HCT116 (cell line): ENCODE measurements around the gene INPP5F. TPM values are rescaled to one million over a fixed set of nuclear protein-coding genes. Genes with fewer than 3 reads are reported as not detected.

Source experiments
- ATAC-seq: fragments of 200-7000 bp; cut with Tn5 transposase; 2 replicates; pipeline ENCODE4 v1.9.1; 2020; ENCODE audit warnings: mild to moderate bottlenecking, moderate library complexity
- BruUV-seq: library from RNA; stranded (reverse); fragments of 400-500 nt; replicated peaks from 2 replicates; lab custom pipeline; 2021; lab: Mats Ljungman, UMichigan
- CTCF ChIA-PET: fragments of 300-600 bp; sonication (Branson Sonifier 250); formaldehyde crosslinking; loops from one replicate; lab custom pipeline; 2021; ENCODE audit warnings: antibody characterized with exemption; lab: Charles Lee
- POLR2A ChIA-PET: fragments of 300-600, 350-600 bp; sonication (Branson Sonifier 250); formaldehyde crosslinking; loops from one replicate; lab custom pipeline; 2021; ENCODE audit warnings: antibody characterized with exemption; lab: Charles Lee
- RAD21 ChIA-PET, 2 experiments: fragments of 300-600 bp; sonication (Branson Sonifier 250); formaldehyde crosslinking; loops; one replicate each; lab custom pipeline; 2023; ENCODE audit warnings: low total read pairs in 2 of 2; ENCODE audit not compliant: uncharacterized antibody in 2 of 2, unreplicated experiment in 2 of 2, low non-redundant PET in 1 of 2; lab: Charles Lee
- DNase-seq: peaks from one replicate; pipeline ENCODE4 v3.0.0-alpha.2; 2010; ENCODE audit warnings: low read depth, low spot score
- H2AFZ ChIP-seq: fragments of 200-600 bp; shearing (Covaris generic), sonication (generic); 2 replicates; pipeline ENCODE4 v1.6.1; 2017; ENCODE audit warnings: low read depth, mixed run types, mixed read lengths, antibody characterized with exemption, low read length; ENCODE audit not compliant: poor library complexity, severe bottlenecking
- H3K27ac ChIP-seq: 2 replicates; pipeline ENCODE4 v1.5.1; 2012; ENCODE audit warnings: low read depth, low read length
- H3K27me3 ChIP-seq: fragments of 200-600 bp; sonication (generic); 2 replicates; pipeline ENCODE4 v1.6.1; 2016; ENCODE audit warnings: mixed run types, low read length, mixed read lengths; ENCODE audit not compliant: insufficient read depth
- H3K36me3 ChIP-seq, 2 experiments: fragments of 200-500 bp in 1 of 2; fragments of 200-600 bp in 1 of 2; sonication (Bioruptor generic) in 1 of 2; sonication (generic) in 1 of 2; 2 replicates each; pipeline versions ENCODE4 v1.5.1 to v1.6.1; 2014 to 2016; ENCODE audit warnings: low read length in 2 of 2, inconsistent platforms in 1 of 2, mixed read lengths in 1 of 2, mixed run types in 1 of 2; ENCODE audit not compliant: insufficient read depth in 2 of 2, control insufficient read depth in 1 of 2
- H3K4me1 ChIP-seq, 2 experiments: fragments of 200-600 bp in 1 of 2; sonication (generic) in 1 of 2; 2 replicates each; pipeline versions ENCODE4 v1.5.1 to v1.6.1; 2012 to 2017; ENCODE audit warnings: low read length in 2 of 2, inconsistent platforms in 1 of 2, mild to moderate bottlenecking in 1 of 2, mixed read lengths in 1 of 2, mixed run types in 1 of 2, moderate library complexity in 1 of 2; ENCODE audit not compliant: insufficient read depth in 2 of 2, control insufficient read depth in 1 of 2
- H3K4me2 ChIP-seq: fragments of 200-600 bp; sonication (generic); 2 replicates; pipeline ENCODE4 v1.6.1; 2017; ENCODE audit warnings: mixed run types, low read length, mixed read lengths
- H3K4me3 ChIP-seq, 2 experiments: fragments of 200-600 bp in 1 of 2; sonication (generic) in 1 of 2; replicated peaks in 1 of 2; 2 replicates each; pipeline ENCODE4 v1.5.1; 2011 to 2016; ENCODE audit warnings: low read length in 2 of 2, control low read depth in 1 of 2, low read depth in 1 of 2, mild to moderate bottlenecking in 1 of 2, mixed read lengths in 1 of 2, mixed run types in 1 of 2
- H3K79me2 ChIP-seq: fragments of 200-600 bp; sonication (generic); 2 replicates; pipeline ENCODE4 v1.6.1; 2017; ENCODE audit warnings: mild to moderate bottlenecking, mixed run types, low read length, moderate library complexity, mixed read lengths; ENCODE audit not compliant: insufficient read depth
- H3K9ac ChIP-seq: fragments of 200-600 bp; sonication (generic); 2 replicates; pipeline ENCODE4 v1.6.1; 2016; ENCODE audit warnings: low read length, mixed read lengths
- H3K9me2 ChIP-seq: fragments of 200-600 bp; sonication (generic), shearing (Covaris generic); 2 replicates; pipeline ENCODE4 v1.6.1; 2017; ENCODE audit warnings: mixed run types, mild to moderate bottlenecking, moderate library complexity; ENCODE audit not compliant: insufficient read depth
- H3K9me3 ChIP-seq, 2 experiments: fragments of 200-500 bp in 1 of 2; fragments of 200-600 bp in 1 of 2; sonication (Bioruptor generic) in 1 of 2; sonication (generic) in 1 of 2; 2 replicates each; pipeline ENCODE4 v1.6.1; 2014 to 2017; ENCODE audit warnings: low read length in 2 of 2, mixed read lengths in 2 of 2, inconsistent platforms in 1 of 2, low read depth in 1 of 2, mild to moderate bottlenecking in 1 of 2, mixed run types in 1 of 2, moderate library complexity in 1 of 2; ENCODE audit not compliant: control insufficient read depth in 1 of 2, insufficient read depth in 1 of 2
- H4K20me1 ChIP-seq: fragments of 200-600 bp; sonication (generic), shearing (Covaris generic); 2 replicates; pipeline ENCODE4 v1.6.1; 2017; ENCODE audit warnings: mixed run types, mild to moderate bottlenecking, moderate library complexity; ENCODE audit not compliant: insufficient read depth
- ATF3 ChIP-seq: IDR thresholded peaks from 2 replicates; pipeline ENCODE4 v1.6.1; 2012
- CBX3 ChIP-seq: IDR thresholded peaks from 2 replicates; pipeline ENCODE4 v1.6.1; 2012; ENCODE audit warnings: low read depth
- CEBPB ChIP-seq: IDR thresholded peaks from 2 replicates; pipeline ENCODE4 v1.6.1; 2012; ENCODE audit warnings: low read depth
- CTCF ChIP-seq, 3 experiments: fragments of 200-600 bp in 1 of 3; sonication (generic) in 1 of 3; IDR thresholded peaks in 2 of 3; conservative IDR thresholded peaks in 1 of 3; 2 replicates each; pipeline ENCODE4 v1.5.1; 2012 to 2017; ENCODE audit warnings: low read depth in 2 of 3, low read length in 2 of 3, antibody characterized with exemption in 1 of 3, borderline replicate concordance in 1 of 3, control low read depth in 1 of 3, mild to moderate bottlenecking in 1 of 3, mixed read lengths in 1 of 3, mixed run types in 1 of 3, moderate library complexity in 1 of 3; ENCODE audit not compliant: insufficient read depth in 1 of 3
- EGR1 ChIP-seq: IDR thresholded peaks from 2 replicates; pipeline ENCODE4 v1.6.1; 2012; ENCODE audit warnings: low read depth
- ELF1 ChIP-seq: IDR thresholded peaks from 2 replicates; pipeline ENCODE4 v1.6.1; 2012; ENCODE audit warnings: low read depth, borderline replicate concordance
- EZH2 ChIP-seq: fragments of 200-600 bp; sonication (generic); IDR thresholded peaks from 2 replicates; pipeline ENCODE4 v1.6.1; 2017; ENCODE audit warnings: antibody characterized with exemption, mixed run types
- EZH2phosphoT487 ChIP-seq: fragments of 200-600 bp; IDR thresholded peaks from 2 replicates; pipeline ENCODE4 v1.6.1; 2018; ENCODE audit warnings: antibody characterized with exemption, borderline replicate concordance
- JUND ChIP-seq: IDR thresholded peaks from 2 replicates; pipeline ENCODE4 v1.6.1; 2012
- POLR2AphosphoS5 ChIP-seq: IDR thresholded peaks from 2 replicates; pipeline ENCODE4 v1.6.1; 2011; ENCODE audit warnings: mild to moderate bottlenecking, low read depth, low read length, moderate library complexity
- RAD21 ChIP-seq: IDR thresholded peaks from 2 replicates; pipeline ENCODE4 v1.6.1; 2012; ENCODE audit warnings: low read depth, mild to moderate bottlenecking
- SIN3A ChIP-seq: IDR thresholded peaks from 2 replicates; pipeline ENCODE4 v1.6.1; 2012; ENCODE audit warnings: low read depth
- SP1 ChIP-seq: IDR thresholded peaks from 2 replicates; pipeline ENCODE4 v1.6.1; 2012; ENCODE audit warnings: low read depth
- TCF7L2 ChIP-seq: IDR thresholded peaks from 2 replicates; pipeline ENCODE4 v1.7.0; 2011; ENCODE audit warnings: borderline replicate concordance, inconsistent platforms; ENCODE audit not compliant: insufficient read depth, insufficient read length; ENCODE audit errors: extremely low read depth
- ZFX ChIP-seq: fragments of 450-650 bp; IDR thresholded peaks from 2 replicates; pipeline ENCODE4 v1.6.1; 2017
- intact Hi-C: fragments of 100-400 bp; cut with micrococcal nuclease; formaldehyde crosslinking; loops from 2 replicates; pipeline ENCODE4 v1.10.0; 2022
- total RNA-seq: library from RNA; stranded (reverse); gene quantifications from one replicate; pipeline ENCODE4 v1.2.1, GENCODE V29; 2021; ENCODE audit not compliant: unreplicated experiment
- TF ChIP-seq, protein P1 (sequence below): IDR thresholded peaks from 2 replicates; pipeline ENCODE4 v1.6.1; 2012
- TF ChIP-seq, protein P2 (sequence below): IDR thresholded peaks from 2 replicates; pipeline ENCODE4 v1.6.1; 2012; ENCODE audit warnings: low read depth

The INPP5F gene
- total RNA-seq, 1 experiment from 2014 or later, result 21.6 TPM

DNA sequence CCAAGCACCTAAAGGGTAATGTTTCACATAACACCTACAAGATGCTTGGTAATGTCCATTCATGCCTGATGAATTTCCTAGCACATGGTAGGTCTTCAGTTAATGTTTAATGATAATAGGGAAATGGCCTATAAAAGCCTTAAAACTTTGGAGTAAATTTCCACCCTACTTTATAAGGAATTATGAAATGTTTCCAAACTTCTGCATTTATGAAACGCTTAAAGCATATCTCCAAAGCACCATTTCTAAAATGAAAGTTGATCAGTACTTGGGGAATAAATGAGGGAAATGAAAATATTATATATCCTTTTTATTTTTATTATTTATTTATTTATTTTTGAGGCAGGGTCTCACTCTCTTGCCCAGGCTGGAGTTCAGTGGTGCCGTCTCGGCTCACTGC is 51.8 kb downstream of the INPP5F start:
- Histone ChIP-seq H3K27me3 (no peaks in the 10 kb centered on the region), H3K9me2 (no peaks in the 10 kb centered on the region), H3K79me2 (no peaks in the 10 kb centered on the region), H3K4me2 (no peak overlapping the region), H2AFZ (no peak overlapping the region), H3K4me3 (no peak overlapping the region), H3K9ac (no peak overlapping the region), H3K27ac (no peak overlapping the region), H3K4me1 (no peaks in the 10 kb centered on the region), H3K9me3 (no peaks in the 10 kb centered on the region), H3K36me3 (no peaks in the 10 kb centered on the region), H4K20me1 (no peaks in the 10 kb centered on the region)
- ChIA-PET CTCF (no interaction called here), POLR2A (no interaction called here), RAD21 (no interaction called here)
- DNase-seq (no peak), ATAC-seq (no peak)
- no TSS peak for BruUV-seq
- TF ChIP-seq, protein P1, sequence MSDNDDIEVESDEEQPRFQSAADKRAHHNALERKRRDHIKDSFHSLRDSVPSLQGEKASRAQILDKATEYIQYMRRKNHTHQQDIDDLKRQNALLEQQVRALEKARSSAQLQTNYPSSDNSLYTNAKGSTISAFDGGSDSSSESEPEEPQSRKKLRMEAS, result no peak
- no peak for TF ChIP-seq POLR2AphosphoS5
- no peak for TF ChIP-seq ZFX
- no peak for TF ChIP-seq SP1
- TF ChIP-seq ELF1, result no peak
- TF ChIP-seq RAD21, result no peak
- TF ChIP-seq TCF7L2, result no peak
- no peak for TF ChIP-seq ATF3
- no peak for TF ChIP-seq EZH2
- no peak for TF ChIP-seq CBX3
- no peak for TF ChIP-seq JUND
- TF ChIP-seq SIN3A, result no peak
- TF ChIP-seq CTCF (IDR thresholded peaks at IDR 0.05 in 2 of 3, conservative IDR thresholded peaks at IDR 0.05 in 1 of 3; ENCODE audit: borderline replicate concordance in 1 of 3, insufficient read depth in 1 of 3, low read depth in 2 of 3, low read length in 2 of 3), result no peak
- TF ChIP-seq, protein P2, sequence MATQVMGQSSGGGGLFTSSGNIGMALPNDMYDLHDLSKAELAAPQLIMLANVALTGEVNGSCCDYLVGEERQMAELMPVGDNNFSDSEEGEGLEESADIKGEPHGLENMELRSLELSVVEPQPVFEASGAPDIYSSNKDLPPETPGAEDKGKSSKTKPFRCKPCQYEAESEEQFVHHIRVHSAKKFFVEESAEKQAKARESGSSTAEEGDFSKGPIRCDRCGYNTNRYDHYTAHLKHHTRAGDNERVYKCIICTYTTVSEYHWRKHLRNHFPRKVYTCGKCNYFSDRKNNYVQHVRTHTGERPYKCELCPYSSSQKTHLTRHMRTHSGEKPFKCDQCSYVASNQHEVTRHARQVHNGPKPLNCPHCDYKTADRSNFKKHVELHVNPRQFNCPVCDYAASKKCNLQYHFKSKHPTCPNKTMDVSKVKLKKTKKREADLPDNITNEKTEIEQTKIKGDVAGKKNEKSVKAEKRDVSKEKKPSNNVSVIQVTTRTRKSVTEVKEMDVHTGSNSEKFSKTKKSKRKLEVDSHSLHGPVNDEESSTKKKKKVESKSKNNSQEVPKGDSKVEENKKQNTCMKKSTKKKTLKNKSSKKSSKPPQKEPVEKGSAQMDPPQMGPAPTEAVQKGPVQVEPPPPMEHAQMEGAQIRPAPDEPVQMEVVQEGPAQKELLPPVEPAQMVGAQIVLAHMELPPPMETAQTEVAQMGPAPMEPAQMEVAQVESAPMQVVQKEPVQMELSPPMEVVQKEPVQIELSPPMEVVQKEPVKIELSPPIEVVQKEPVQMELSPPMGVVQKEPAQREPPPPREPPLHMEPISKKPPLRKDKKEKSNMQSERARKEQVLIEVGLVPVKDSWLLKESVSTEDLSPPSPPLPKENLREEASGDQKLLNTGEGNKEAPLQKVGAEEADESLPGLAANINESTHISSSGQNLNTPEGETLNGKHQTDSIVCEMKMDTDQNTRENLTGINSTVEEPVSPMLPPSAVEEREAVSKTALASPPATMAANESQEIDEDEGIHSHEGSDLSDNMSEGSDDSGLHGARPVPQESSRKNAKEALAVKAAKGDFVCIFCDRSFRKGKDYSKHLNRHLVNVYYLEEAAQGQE, result no peak
- TF ChIP-seq EGR1, result no peak
- TF ChIP-seq CEBPB, result no peak
- no peak for TF ChIP-seq EZH2phosphoT487
- intact Hi-C loops, result no loop called here
